Transverse colon (tissue), 4 donors: ENCODE measurements around the gene CMTM6. TPM values are rescaled to one million over a fixed set of nuclear protein-coding genes. Genes with fewer than 3 reads are reported as not detected.
"Not testable (repeated sequence)": the region's sequence is repeated elsewhere in the genome, so short reads cannot be mapped to it uniquely, and the experiment has no call there.

ENCODE experiments used
- DNase-seq: peaks from one replicate; pipeline ENCODE4 v3.0.0-alpha.2; 2019
- H3K27ac ChIP-seq, 4 donors: fragments of 200-600 bp; sonication (generic); 2 replicates each; pipeline ENCODE4 v1.5.1; 2016 to 2018; ENCODE audit warnings: inconsistent platforms in 4 of 4
- H3K27me3 ChIP-seq: fragments of 200-600 bp; sonication (generic); 2 replicates; pipeline ENCODE4 v1.5.1; 2017; ENCODE audit warnings: inconsistent platforms
- H3K36me3 ChIP-seq, 4 donors: fragments of 200-600 bp; sonication (generic); 2 replicates each; pipeline ENCODE4 v1.5.1; 2017 to 2019; ENCODE audit warnings: inconsistent platforms in 4 of 4
- H3K4me1 ChIP-seq, 4 donors: fragments of 200-600 bp; sonication (generic); 2 replicates each; pipeline ENCODE4 v1.5.1; 2017 to 2020; ENCODE audit warnings: inconsistent platforms in 4 of 4
- H3K4me3 ChIP-seq, 4 donors: fragments of 200-600 bp; sonication (generic); 1 replicate in 1 of 4; 2 replicates in 3 of 4; pipeline versions ENCODE4 v1.5.1 to v1.6.1; 2017 to 2019; ENCODE audit warnings: inconsistent platforms in 4 of 4
- H3K9me3 ChIP-seq, 2 donors: fragments of 200-600 bp; sonication (generic); 2 replicates each; pipeline ENCODE4 v1.5.1; 2017 to 2019; ENCODE audit warnings: inconsistent platforms in 2 of 2
- EP300 ChIP-seq: sonication (generic); formaldehyde crosslinking; IDR thresholded peaks from one replicate; pipeline ENCODE4 v1.6.1; 2017; ENCODE audit warnings: antibody characterized with exemption, low read depth
- POLR2A ChIP-seq: fragments of 450-650 bp; IDR thresholded peaks from one replicate; pipeline ENCODE4 v1.6.1; 2016; ENCODE audit warnings: antibody characterized with exemption, mild to moderate bottlenecking, moderate library complexity
- POLR2AphosphoS5 ChIP-seq, 3 donors: sonication (generic); formaldehyde crosslinking; IDR thresholded peaks; one replicate each; pipeline ENCODE4 v1.6.1; 2016; ENCODE audit warnings: antibody characterized with exemption in 3 of 3
- WGBS, 2 donors: methylation state at CpG; one replicate each; pipeline ENCODE4 v1.1.5; 2018; ENCODE audit warnings: low coverage in 1 of 2; 5-methylcytosine and 5-hydroxymethylcytosine counted together
- in situ Hi-C, 4 donors: fragments of 200-750 bp; cut with MboI; loops; one replicate each; pipeline versions ENCODE4 v1.15.0 to v1.15.1; 2017; ENCODE audit warnings: low sequenced_read_pairs in 3 of 4, low pct_ligation_motif_present in 1 of 4, low pct_unique_long_range_greater_than_20kb in 1 of 4
- intact Hi-C: fragments of 100-400 bp; cut with DNase I; formaldehyde crosslinking; loops from one replicate; pipeline ENCODE4 v1.15.1; 2023; ENCODE audit warnings: low total_unique reads
- total RNA-seq, 4 donors: library from RNA; depleted of rRNA; stranded (reverse); fragments of >200 nt; gene quantifications; one replicate each; pipeline ENCODE4 v1.1.0, GENCODE V29; 2016
- TF ChIP-seq, protein P1 (sequence below), 5 experiments: fragments of 200-600 bp in 3 of 5; fragments of 450-650 bp in 2 of 5; sonication (generic) in 3 of 5; IDR thresholded peaks; 1 replicate in 2 of 5; 2 replicates in 3 of 5; pipeline ENCODE4 v1.5.1; 2016 to 2017; ENCODE audit warnings: antibody characterized with exemption in 5 of 5, inconsistent platforms in 3 of 5, mild to moderate bottlenecking in 2 of 5, moderate library complexity in 1 of 5

Gene CMTM6
- total RNA-seq, 4 donors from 2014 or later: 13.8 to 68.9 (median 43.6) TPM

DNA sequence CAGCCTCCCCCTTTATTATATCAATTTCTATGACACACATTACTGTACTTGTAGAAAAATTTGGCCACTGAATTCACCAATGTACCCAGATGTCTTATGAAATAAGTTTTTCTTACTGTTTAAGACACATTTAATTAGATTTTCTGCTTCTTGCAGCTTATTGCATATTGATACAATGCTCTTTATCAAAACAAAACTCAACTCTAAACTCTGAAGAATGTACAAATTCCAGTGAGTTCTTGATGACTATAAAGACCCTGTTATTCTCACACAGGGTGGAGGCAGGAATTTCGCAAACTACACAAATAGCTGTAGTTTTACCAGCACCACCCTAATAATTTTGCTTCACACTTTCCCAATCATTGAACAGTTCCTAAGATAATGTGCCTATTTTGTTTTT lies 22.0 kb downstream of the CMTM6 start:
- Histone ChIP-seq H3K27ac (no peak overlapping the region), H3K4me3 (no peak overlapping the region), H3K36me3 (peaks cover 0 to 16% (median 2%) of the 10 kb centered on the region in 4 donors), H3K9me3 (no peaks in the 10 kb centered on the region), H3K27me3 (no peaks in the 10 kb centered on the region), H3K4me1 (no peaks in the 10 kb centered on the region)
- intact Hi-C loops (no loop called here), in situ Hi-C loops (no loop called here)
- TF ChIP-seq EP300: no peak
- WGBS, 2 donors: 38 to 97% methylated on average over 1 of the region's 1 CpG
- DNase-seq: no peak

DNA sequence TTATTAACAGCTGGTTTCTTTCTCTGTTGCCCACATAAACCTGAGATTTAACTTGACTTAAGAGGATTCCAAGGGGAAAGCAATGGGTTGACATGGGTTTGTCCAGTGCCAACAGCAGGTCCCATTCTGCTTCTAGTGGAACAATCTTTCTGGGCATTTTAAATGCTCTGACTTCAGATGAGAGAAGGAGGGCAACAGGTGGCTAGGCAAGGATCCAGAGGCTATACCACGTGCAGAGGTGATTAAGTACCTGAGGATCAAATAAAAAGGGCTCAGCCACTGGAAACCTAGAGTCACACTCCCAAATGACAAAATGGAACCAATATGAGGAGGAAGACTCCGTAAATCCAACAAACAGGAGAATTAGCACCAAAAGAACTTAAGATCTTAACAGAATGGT lies 28.5 kb downstream of the CMTM6 start:
- TF ChIP-seq POLR2AphosphoS5 (IDR thresholded peaks at IDR 0.05): no peak
- TF ChIP-seq EP300: no peak
- TF ChIP-seq, protein P1, sequence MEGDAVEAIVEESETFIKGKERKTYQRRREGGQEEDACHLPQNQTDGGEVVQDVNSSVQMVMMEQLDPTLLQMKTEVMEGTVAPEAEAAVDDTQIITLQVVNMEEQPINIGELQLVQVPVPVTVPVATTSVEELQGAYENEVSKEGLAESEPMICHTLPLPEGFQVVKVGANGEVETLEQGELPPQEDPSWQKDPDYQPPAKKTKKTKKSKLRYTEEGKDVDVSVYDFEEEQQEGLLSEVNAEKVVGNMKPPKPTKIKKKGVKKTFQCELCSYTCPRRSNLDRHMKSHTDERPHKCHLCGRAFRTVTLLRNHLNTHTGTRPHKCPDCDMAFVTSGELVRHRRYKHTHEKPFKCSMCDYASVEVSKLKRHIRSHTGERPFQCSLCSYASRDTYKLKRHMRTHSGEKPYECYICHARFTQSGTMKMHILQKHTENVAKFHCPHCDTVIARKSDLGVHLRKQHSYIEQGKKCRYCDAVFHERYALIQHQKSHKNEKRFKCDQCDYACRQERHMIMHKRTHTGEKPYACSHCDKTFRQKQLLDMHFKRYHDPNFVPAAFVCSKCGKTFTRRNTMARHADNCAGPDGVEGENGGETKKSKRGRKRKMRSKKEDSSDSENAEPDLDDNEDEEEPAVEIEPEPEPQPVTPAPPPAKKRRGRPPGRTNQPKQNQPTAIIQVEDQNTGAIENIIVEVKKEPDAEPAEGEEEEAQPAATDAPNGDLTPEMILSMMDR (IDR thresholded peaks at IDR 0.05): no peak
- TF ChIP-seq POLR2A: no peak
- H3K27me3 ChIP-seq: no peaks in the 10 kb centered on the region
- H3K9me3 ChIP-seq: no peaks in the 10 kb centered on the region
- 92 to 98% methylated on average over 2 of the region's 2 CpGs for WGBS, 2 donors
- H3K36me3 ChIP-seq: no peaks in the 10 kb centered on the region
- H3K4me1 ChIP-seq: peaks cover 0 to 8% (median 3%) of the 10 kb centered on the region in 4 donors
- H3K27ac ChIP-seq: no peak overlapping the region
- in situ Hi-C loops: loop anchor here in 3 of 4 donors (10.0 to 25.0 kb wide), 4 partner anchors 89 to 287 kb away; no protein-coding TSS in a partner anchor
- intact Hi-C loops: no loop called here
- H3K4me3 ChIP-seq: no peak overlapping the region
- DNase-seq: no peak

DNA sequence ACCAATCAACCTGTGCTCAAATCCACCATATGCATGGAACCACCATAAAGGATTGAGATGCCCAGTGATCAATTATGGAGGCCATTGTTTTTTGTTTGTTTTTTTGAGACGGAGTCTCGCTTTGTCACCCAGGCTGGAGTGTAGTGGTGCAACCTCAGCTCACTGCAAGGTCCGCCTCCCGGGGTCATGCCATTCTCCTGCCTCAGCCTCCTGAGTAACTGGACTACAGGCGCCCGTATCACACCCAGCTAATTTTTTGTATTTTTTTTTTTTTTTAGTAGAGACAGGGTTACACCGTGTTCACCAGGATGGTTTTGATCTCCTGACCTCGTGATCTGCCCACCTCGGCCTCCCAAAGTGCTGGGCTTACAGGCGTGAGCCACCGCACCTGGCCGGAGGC lies 30.5 kb downstream of the CMTM6 start:
- in situ Hi-C loops: loop anchor here in 3 of 4 donors (10.0 to 25.0 kb wide), 4 partner anchors 87 to 285 kb away; no protein-coding TSS in a partner anchor
- H3K27ac ChIP-seq, H3K27me3 ChIP-seq, H3K4me3 ChIP-seq, H3K36me3 ChIP-seq, DNase-seq, intact Hi-C loops, H3K9me3 ChIP-seq: not testable (repeated sequence)
- WGBS, 2 donors: 99 to 100% methylated on average over 4 to 12 of the region's 12 CpGs
- peaks cover 0 to 13% (median 3%) of the 10 kb centered on the region in 4 donors for H3K4me1 ChIP-seq

DNA sequence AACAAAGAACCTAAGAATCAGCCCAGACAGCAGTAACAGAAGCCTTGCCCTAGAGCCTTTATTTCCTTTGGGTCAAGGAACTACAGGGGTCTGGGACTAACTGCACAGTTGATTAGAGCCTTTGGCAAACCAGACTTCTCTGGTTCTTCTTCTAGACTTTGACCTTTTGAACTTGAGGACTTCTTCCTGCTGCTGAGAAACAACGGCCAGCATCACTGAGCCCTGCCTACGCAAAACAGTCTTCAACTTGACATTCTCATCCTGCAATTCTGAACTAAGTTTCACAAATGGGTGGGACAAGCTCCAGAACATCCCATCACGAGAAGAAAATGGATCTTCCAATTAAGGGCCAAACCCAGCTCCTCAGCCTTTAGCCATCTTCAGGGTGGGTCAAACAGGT lies 31.4 kb downstream of the CMTM6 start:
- Histone ChIP-seq H3K27ac (no peak overlapping the region), H3K4me3 (no peak overlapping the region), H3K27me3 (no peaks in the 10 kb centered on the region), H3K4me1 (peaks cover 0 to 13% (median 3%) of the 10 kb centered on the region in 4 donors), H3K36me3 (no peaks in the 10 kb centered on the region), H3K9me3 (no peaks in the 10 kb centered on the region)
- intact Hi-C loops (no loop called here), in situ Hi-C loops (loop anchor here in 3 of 4 donors (10.0 to 25.0 kb wide), 4 partner anchors 86 to 284 kb away; no protein-coding TSS in a partner anchor)
- no peak for DNase-seq
- no peak for TF ChIP-seq EP300
- TF ChIP-seq POLR2A: no peak
- TF ChIP-seq POLR2AphosphoS5 (IDR thresholded peaks at IDR 0.05): no peak
- TF ChIP-seq, protein P1 (IDR thresholded peaks at IDR 0.05): no peak
- WGBS, 2 donors: 79% methylated on average over 3 of the region's 3 CpGs; no CpG with 5 or more reads in 1 of the 2 donors

DNA sequence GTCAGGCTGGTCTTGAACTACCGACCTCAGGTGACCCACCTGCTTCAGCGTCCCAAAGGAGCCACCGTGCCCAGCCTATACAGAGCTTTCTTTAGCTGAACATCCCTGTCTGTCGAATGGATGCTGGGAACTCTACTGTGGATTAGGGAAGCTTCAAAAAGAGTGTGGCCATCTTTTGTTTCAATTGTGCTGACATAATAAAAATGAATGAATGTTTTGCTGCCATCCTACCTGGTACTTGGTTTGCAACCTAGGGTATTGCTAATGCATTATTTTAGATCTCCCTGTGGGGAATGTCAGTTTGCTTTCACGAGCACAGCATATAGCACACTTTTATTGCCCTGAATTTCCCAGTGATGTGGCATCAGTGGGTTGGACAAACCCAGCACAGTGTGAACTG lies 32.3 kb downstream of the CMTM6 start:
- in situ Hi-C loops: loop anchor here in 3 of 4 donors (10.0 to 25.0 kb wide), 4 partner anchors 86 to 283 kb away; no protein-coding TSS in a partner anchor

More for the DNA sequence above, 32.3 kb downstream of the CMTM6 start:
- no peaks in the 10 kb centered on the region for H3K36me3 ChIP-seq
- DNase-seq: no peak
- no peak overlapping the region for H3K27ac ChIP-seq
- WGBS, 2 donors: 63% methylated on average over 5 of the region's 5 CpGs; no CpG with 5 or more reads in 1 of the 2 donors
- intact Hi-C loops: no loop called here
- TF ChIP-seq POLR2A (no peak), EP300 (no peak), POLR2AphosphoS5 (IDR thresholded peaks at IDR 0.05) (no peak)
- TF ChIP-seq, protein P1 (IDR thresholded peaks at IDR 0.05): no peak
- no peak overlapping the region for H3K4me3 ChIP-seq
- H3K4me1 ChIP-seq: peaks cover 0 to 13% (median 3%) of the 10 kb centered on the region in 4 donors
- no peaks in the 10 kb centered on the region for H3K9me3 ChIP-seq
- H3K27me3 ChIP-seq: no peaks in the 10 kb centered on the region
